IPS-20b (cell line): ENCODE measurements around the gene NPAS3.

Experiments
- H3K27ac ChIP-seq: one replicate; pipeline ENCODE4 v1.5.1; 2013; ENCODE audit warnings: low read length
- H3K27me3 ChIP-seq: 2 replicates; pipeline ENCODE4 v1.6.1; 2013; ENCODE audit warnings: mild to moderate bottlenecking, low read length, inconsistent platforms; ENCODE audit not compliant: insufficient read depth
- H3K36me3 ChIP-seq: 2 replicates; pipeline ENCODE4 v1.6.1; 2013; ENCODE audit warnings: low read depth, mild to moderate bottlenecking, inconsistent platforms, low read length, moderate library complexity; ENCODE audit not compliant: insufficient read depth
- H3K4me1 ChIP-seq: 2 replicates; pipeline ENCODE4 v1.6.1; 2013; ENCODE audit warnings: mild to moderate bottlenecking, control low read depth, inconsistent platforms, low read length, moderate library complexity; ENCODE audit not compliant: insufficient read depth
- H3K4me3 ChIP-seq: 2 replicates; pipeline ENCODE4 v1.5.1; 2013; ENCODE audit warnings: mild to moderate bottlenecking, low read length, inconsistent platforms
- H3K9ac ChIP-seq: 2 replicates; pipeline ENCODE4 v1.6.1; 2013; ENCODE audit warnings: low read depth, mild to moderate bottlenecking, inconsistent platforms, low read length, moderate library complexity
- H3K9me3 ChIP-seq: 2 replicates; pipeline ENCODE4 v1.6.1; 2013; ENCODE audit warnings: mild to moderate bottlenecking, low read depth, low read length, inconsistent platforms; ENCODE audit not compliant: insufficient read depth

Gene NPAS3

DNA sequence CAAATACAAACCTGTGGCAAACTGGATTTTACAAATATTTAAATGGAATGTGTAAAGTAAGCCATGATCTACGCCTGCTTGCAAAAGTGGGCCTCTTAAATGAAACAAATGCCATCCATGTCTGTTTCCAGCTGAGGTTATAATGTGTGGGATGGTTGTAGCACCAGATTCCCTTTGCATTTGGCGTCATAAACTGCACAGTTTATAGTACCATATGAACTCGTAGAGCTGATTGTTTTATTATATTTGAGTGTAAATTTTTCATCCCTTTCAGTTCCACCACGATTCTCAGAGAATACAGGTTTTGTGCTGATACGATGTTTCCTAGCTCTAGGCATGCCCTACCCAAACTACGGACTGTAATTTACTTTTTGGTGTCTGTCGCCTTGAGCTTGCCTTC is 637.3 kb downstream of the NPAS3 start:
- Histone ChIP-seq H3K4me1 (no peaks in the 10 kb centered on the region), H3K9ac (no peak overlapping the region)

GRCh38 chr14:33578461-33579216 is 640.0 kb downstream of the NPAS3 start:
- Histone ChIP-seq H3K9me3 (no peaks in the 10 kb centered on the region), H3K4me1 (no peaks in the 10 kb centered on the region), H3K4me3 (no peak overlapping the region), H3K36me3 (no peaks in the 10 kb centered on the region), H3K27ac (no peak overlapping the region), H3K9ac (no peak overlapping the region), H3K27me3 (no peaks in the 10 kb centered on the region)

More for the DNA sequence above, 637.3 kb downstream of the NPAS3 start:
- Histone ChIP-seq H3K4me3 (no peak overlapping the region), H3K9me3 (no peaks in the 10 kb centered on the region), H3K27me3 (no peaks in the 10 kb centered on the region), H3K27ac (no peak overlapping the region), H3K36me3 (no peaks in the 10 kb centered on the region)

GRCh38 chr14:33580231-33580749 is 641.6 kb downstream of the NPAS3 start:
- peaks cover 8% of the 10 kb centered on the region; the same call in 1 of the 2 replicates for H3K4me1 ChIP-seq
- no peak overlapping the region for H3K4me3 ChIP-seq
- H3K36me3 ChIP-seq = no peaks in the 10 kb centered on the region
- H3K27me3 ChIP-seq = no peaks in the 10 kb centered on the region
- H3K9me3 ChIP-seq = no peaks in the 10 kb centered on the region
- H3K27ac ChIP-seq = no peak overlapping the region
- H3K9ac ChIP-seq = no peak overlapping the region

GRCh38 chr14:33580841-33581240 is 642.2 kb downstream of the NPAS3 start:
- H3K9ac ChIP-seq = no peak overlapping the region
- no peak overlapping the region for H3K27ac ChIP-seq
- no peaks in the 10 kb centered on the region for H3K27me3 ChIP-seq
- no peak overlapping the region for H3K4me3 ChIP-seq
- H3K4me1 ChIP-seq = peaks cover 8% of the 10 kb centered on the region; the same call in 1 of the 2 replicates
- no peaks in the 10 kb centered on the region for H3K36me3 ChIP-seq
- H3K9me3 ChIP-seq = no peaks in the 10 kb centered on the region

GRCh38 chr14:33584697-33585096 is 646.0 kb downstream of the NPAS3 start:
- no peak overlapping the region for H3K9ac ChIP-seq
- H3K36me3 ChIP-seq = no peaks in the 10 kb centered on the region
- H3K4me1 ChIP-seq = peaks cover 8% of the 10 kb centered on the region; the same call in 1 of the 2 replicates
- H3K4me3 ChIP-seq = no peak overlapping the region
- no peak overlapping the region for H3K27ac ChIP-seq
- H3K27me3 ChIP-seq = no peaks in the 10 kb centered on the region
- H3K9me3 ChIP-seq = no peaks in the 10 kb centered on the region

DNA sequence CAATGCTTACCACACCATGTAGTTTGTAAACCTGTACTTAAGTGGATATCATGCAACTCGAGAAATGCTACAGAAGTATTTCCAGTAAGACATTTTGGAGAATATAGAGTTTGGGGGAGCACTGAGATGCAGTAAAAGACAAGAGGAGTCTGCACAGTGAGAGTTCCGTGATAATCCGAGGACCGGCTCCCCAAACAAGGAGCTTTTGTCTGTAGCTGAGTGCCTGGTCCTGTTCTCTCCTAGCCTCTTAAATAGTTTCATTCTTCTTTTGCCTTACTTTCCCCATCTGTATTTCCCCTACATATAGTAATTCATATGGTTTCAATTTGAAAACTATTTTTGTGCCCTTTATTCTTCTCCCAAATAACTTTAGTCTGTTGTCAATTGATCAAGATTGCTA is 648.1 kb downstream of the NPAS3 start:
- no peak overlapping the region for H3K27ac ChIP-seq
- H3K9ac ChIP-seq = no peak overlapping the region
- H3K27me3 ChIP-seq = no peaks in the 10 kb centered on the region
- no peak overlapping the region for H3K4me3 ChIP-seq
- no peaks in the 10 kb centered on the region for H3K9me3 ChIP-seq
- no peaks in the 10 kb centered on the region for H3K36me3 ChIP-seq
- peaks cover 8% of the 10 kb centered on the region; the same call in 1 of the 2 replicates for H3K4me1 ChIP-seq

GRCh38 chr14:33587791-33588190 is 649.1 kb downstream of the NPAS3 start:
- no peaks in the 10 kb centered on the region for H3K9me3 ChIP-seq
- no peak overlapping the region for H3K9ac ChIP-seq
- H3K36me3 ChIP-seq = no peaks in the 10 kb centered on the region
- peaks cover 8% of the 10 kb centered on the region; the same call in 1 of the 2 replicates for H3K4me1 ChIP-seq
- H3K4me3 ChIP-seq = no peak overlapping the region
- H3K27ac ChIP-seq = no peak overlapping the region
- H3K27me3 ChIP-seq = no peaks in the 10 kb centered on the region

GRCh38 chr14:33588771-33589170 is 650.1 kb downstream of the NPAS3 start:
- H3K27me3 ChIP-seq = no peaks in the 10 kb centered on the region
- no peaks in the 10 kb centered on the region for H3K36me3 ChIP-seq
- no peak overlapping the region for H3K4me3 ChIP-seq
- no peak overlapping the region for H3K9ac ChIP-seq
- H3K27ac ChIP-seq = no peak overlapping the region
- peaks cover 8% of the 10 kb centered on the region; the same call in 1 of the 2 replicates for H3K4me1 ChIP-seq
- no peaks in the 10 kb centered on the region for H3K9me3 ChIP-seq

GRCh38 chr14:33589334-33589733 is 650.7 kb downstream of the NPAS3 start:
- Histone ChIP-seq H3K9ac (no peak overlapping the region), H3K36me3 (no peaks in the 10 kb centered on the region), H3K27ac (no peak overlapping the region), H3K4me3 (no peak overlapping the region), H3K9me3 (no peaks in the 10 kb centered on the region), H3K27me3 (no peaks in the 10 kb centered on the region), H3K4me1 (peaks cover 8% of the 10 kb centered on the region; the same call in 1 of the 2 replicates)

GRCh38 chr14:33590891-33591630 is 652.4 kb downstream of the NPAS3 start:
- no peaks in the 10 kb centered on the region for H3K4me1 ChIP-seq
- no peak overlapping the region for H3K4me3 ChIP-seq
- no peak overlapping the region for H3K9ac ChIP-seq
- no peak overlapping the region for H3K27ac ChIP-seq
- H3K27me3 ChIP-seq = no peaks in the 10 kb centered on the region
- H3K9me3 ChIP-seq = no peaks in the 10 kb centered on the region
- no peaks in the 10 kb centered on the region for H3K36me3 ChIP-seq

GRCh38 chr14:33592297-33592696 is 653.6 kb downstream of the NPAS3 start:
- no peaks in the 10 kb centered on the region for H3K9me3 ChIP-seq
- H3K27me3 ChIP-seq = no peaks in the 10 kb centered on the region
- no peaks in the 10 kb centered on the region for H3K36me3 ChIP-seq
- H3K27ac ChIP-seq = no peak overlapping the region
- H3K4me1 ChIP-seq = peaks cover 4% of the 10 kb centered on the region
- no peak overlapping the region for H3K4me3 ChIP-seq
- H3K9ac ChIP-seq = no peak overlapping the region
